AG08396 (cell line): ENCODE results near the gene LCN15.
A peak's percentile ranks its signal among the peaks of the same experiment; 100 is the strongest.
"Not testable (repeated sequence)": the region's sequence is repeated elsewhere in the genome, so short reads cannot be mapped to it uniquely, and the experiment has no call there.

Experiments
- DNase-seq: peaks from one replicate; pipeline ENCODE4 v3.0.0; 2012; ENCODE audit warnings: low spot score, mixed read lengths

LCN15 gene

GRCh38 chr9:136794281-136794999 lies 30.1 kb upstream of the LCN15 start:
- no peak for DNase-seq

GRCh38 chr9:136793086-136793946 lies 29.0 kb upstream of the LCN15 start:
- DNase-seq: no peak

GRCh38 chr9:136792321-136793085 lies 28.2 kb upstream of the LCN15 start:
- no peak for DNase-seq

GRCh38 chr9:136791516-136792276 lies 27.4 kb upstream of the LCN15 start:
- DNase-seq: no peak

GRCh38 chr9:136790640-136791515 lies 26.6 kb upstream of the LCN15 start, which contains the start of gene TMEM141:
TSS of gene TMEM141 (plus strand) at chr9:136791344. CDS start at chr9:136791371, 27 bp downstream.
- DNase-seq: peak; percentile 100

GRCh38 chr9:136789523-136789937 lies 25.2 kb upstream of the LCN15 start:
- no peak for DNase-seq

- not testable (repeated sequence) for DNase-seq
Observed at GRCh38 chr9:136788644-136789522, 24.6 kb upstream of the LCN15 start.

GRCh38 chr9:136787690-136788400 lies 23.5 kb upstream of the LCN15 start:
- DNase-seq: peak; percentile 65

GRCh38 chr9:136786983-136787382 lies 22.7 kb upstream of the LCN15 start:
- DNase-seq: not testable (repeated sequence)

GRCh38 chr9:136786451-136786850 lies 22.1 kb upstream of the LCN15 start:
- no peak for DNase-seq

- not testable (repeated sequence) for DNase-seq
Observed at GRCh38 chr9:136785565-136786355, 21.4 kb upstream of the LCN15 start.

GRCh38 chr9:136784997-136785361 lies 20.7 kb upstream of the LCN15 start:
- DNase-seq: no peak

- no peak for DNase-seq
Observed at GRCh38 chr9:136784249-136784996, 20.1 kb upstream of the LCN15 start.

GRCh38 chr9:136782452-136782851 lies 18.1 kb upstream of the LCN15 start:
- DNase-seq: no peak

GRCh38 chr9:136779808-136780207 lies 15.5 kb upstream of the LCN15 start:
- no peak for DNase-seq

GRCh38 chr9:136777359-136777758 lies 13.0 kb upstream of the LCN15 start:
- no peak for DNase-seq

GRCh38 chr9:136776947-136777346 lies 12.6 kb upstream of the LCN15 start:
- no peak for DNase-seq
